Heart right ventricle (tissue), 16 donors: Measurements from ENCODE around the gene USO1. TPM values are rescaled to one million over a fixed set of nuclear protein-coding genes. Genes with fewer than 3 reads are reported as not detected.

ENCODE experiments used
- ATAC-seq, 8 donors: fragments of 200-7000 bp; cut with Tn5 transposase; one replicate each; pipeline ENCODE4 v1.9.1; 2020; ENCODE audit warnings: mild to moderate bottlenecking in 8 of 8, moderate library complexity in 8 of 8, moderate number of reproducible peaks in 1 of 8
- DNase-seq, 2 donors: peaks; one replicate each; pipeline ENCODE4 v3.0.0-alpha.2; 2020
- H3K27ac ChIP-seq, 10 donors: fragments of 200-600 bp; sonication (generic) in 2 of 10; one replicate each; pipeline versions ENCODE4 v1.5.0 to v1.8.0; 2020 to 2022; ENCODE audit warnings: mild to moderate bottlenecking in 3 of 10
- H3K27me3 ChIP-seq, 7 donors: fragments of 200-600 bp; one replicate each; pipeline ENCODE4 v1.8.0; 2021 to 2022; ENCODE audit warnings: mild to moderate bottlenecking in 2 of 7
- H3K36me3 ChIP-seq, 9 donors: fragments of 200-600 bp; sonication (generic) in 1 of 9; one replicate each; pipeline versions ENCODE4 v1.5.0 to v1.8.0; 2020 to 2022; ENCODE audit warnings: mild to moderate bottlenecking in 2 of 9
- H3K4me1 ChIP-seq, 9 donors: fragments of 200-600 bp; sonication (generic) in 1 of 9; one replicate each; pipeline versions ENCODE4 v1.5.0 to v1.8.0; 2020 to 2022; ENCODE audit warnings: mild to moderate bottlenecking in 4 of 9
- H3K4me3 ChIP-seq, 10 donors: fragments of 200-600 bp; sonication (generic) in 2 of 10; one replicate each; pipeline versions ENCODE4 v1.5.0 to v1.8.0; 2020 to 2022; ENCODE audit warnings: mild to moderate bottlenecking in 7 of 10, moderate library complexity in 2 of 10
- H3K9me3 ChIP-seq, 11 donors: fragments of 200-600 bp in 10 of 11; sonication (generic) in 2 of 11; one replicate each; pipeline versions ENCODE4 v1.5.0 to v1.8.0; 2013 to 2022; ENCODE audit warnings: mild to moderate bottlenecking in 2 of 11, control low read depth in 1 of 11, moderate library complexity in 1 of 11
- CTCF ChIP-seq, 9 donors: fragments of 200-600 bp; sonication (generic) in 2 of 9; IDR thresholded peaks; one replicate each; pipeline versions ENCODE4 v1.5.0 to v1.8.0; 2021 to 2022; ENCODE audit warnings: antibody characterized with exemption in 9 of 9, mild to moderate bottlenecking in 5 of 9, moderate library complexity in 1 of 9
- WGBS, 2 donors: extraction: QIAGEN DNeasy Blood & Tissue Kit; methylation state at CpG; one replicate each; pipeline ENCODE4 v1.1.7; 2013; ENCODE audit warnings: inconsistent platforms in 1 of 2; 5-methylcytosine and 5-hydroxymethylcytosine counted together
- intact Hi-C, 10 donors: fragments of 100-400 bp; cut with DNase I; formaldehyde crosslinking; loops; one replicate each; pipeline versions ENCODE4 v1.11.1 to v1.14.2; 2022
- polyA plus RNA-seq, 2 donors: library from polyadenylated mRNA; stranded (reverse); fragments of 200-250 nt; gene quantifications; one replicate each; pipeline ENCODE4 v1.2.3, GENCODE V29; 2013
- total RNA-seq, 10 donors: library from RNA; stranded (reverse); fragmentation: NEBNext Ultra II Directional in 3 of 10; extraction: Animal tissue kit (Norgen Biotek cat#: 25700) in 3 of 10; gene quantifications; one replicate each; pipeline versions ENCODE4 v1.2.1 to v1.2.4, GENCODE V29; 2021 to 2023
- donor health status: Arrhythmogenic right ventricular cardiomyopathy.
- donor health status: ischemic (EF 13 %, LVEDD 7.1; RV severe dilation, severe dysfunction).
- donor health status: healthy with polysubstance abuse.
- donor health status: DM: no; HTN: yes; CAD: no.
- donor health status: DM: no; HTN: no; CAD: no.
- donor health status: ischemic (EF 25% LVEDD 6.9; RV normal size, moderate dysfunction).
- donor health status: ischemic (EF 25% LVEDD 5.7; RV mildly dilated, moderate dysfunction).
- donor health status: healthy.
- donor health status: DM: yes; HTN: yes; CAD: no.
- donor health status: Ischemic cardiomyopathy.
- donor health status: ischemic (EF 35%, LVEDD 5.7; RV mildly dilated, moderate dysfunction).
- donor health status: nonischemic (EF 11% LVEDD 7.7; RV severe dilation, severe dysfunction).
- donor health status: DM: yes; HTN: yes; CAD: no.
- donor health status: PGD.
- donor health status: ischemic (EF 29% LVEDD 5.4; RV normal size, mild dysfunction).
- donor health status: nonischemic (EF 23%, LVEDD 6.1; RV moderate dilation, normal function).

USO1 gene
- total and polyA plus RNA-seq, 12 donors, result 43.8 to 98.7 (median 79.6) TPM

GRCh38 chr4:75726577-75726976, 2.2 kb downstream of the USO1 start:
- ATAC-seq (no peak), DNase-seq (no peak)
- Histone ChIP-seq H3K9me3 (no peaks in the 10 kb centered on the region), H3K4me3 (peak overlapping the region in 8 of 10 donors; percentile 8 to 99 (median 92)), H3K27me3 (no peaks in the 10 kb centered on the region), H3K27ac (peak overlapping the region; percentile 31 to 99 (median 94)), H3K4me1 (peaks cover 3 to 79% (median 61%) of the 10 kb centered on the region in 9 donors), H3K36me3 (no peaks in the 10 kb centered on the region)
- WGBS, 2 donors, result 57 to 69% methylated on average over 3 of the region's 3 CpGs
- no peak for TF ChIP-seq CTCF (IDR thresholded peaks at IDR 0.05)
- intact Hi-C loops, result loop anchor here in 3 of 10 donors (10.0 kb wide), 2 partner anchors 52 to 212 kb away; partner anchors contain the start of genes G3BP2 (in 2 of the 3), RCHY1 (in 1 of the 3) and THAP6 (in 1 of the 3)

- no peaks in the 10 kb centered on the region for H3K9me3 ChIP-seq
- no peak for DNase-seq
- ATAC-seq, result no peak
- H3K4me1 ChIP-seq, result peaks cover 3 to 77% (median 61%) of the 10 kb centered on the region in 9 donors
- no peaks in the 10 kb centered on the region for H3K27me3 ChIP-seq
- H3K27ac ChIP-seq, result peak overlapping the region; percentile 31 to 99 (median 94)
- H3K36me3 ChIP-seq, result no peaks in the 10 kb centered on the region
- no peak for TF ChIP-seq CTCF (IDR thresholded peaks at IDR 0.05)
- H3K4me3 ChIP-seq, result peak overlapping the region in 8 of 10 donors; percentile 8 to 99 (median 92)
- WGBS, 2 donors, result 51 to 57% methylated on average over 1 of the region's 1 CpG
- intact Hi-C loops, result loop anchor here in 3 of 10 donors (10.0 kb wide), 2 partner anchors 52 to 212 kb away; partner anchors contain the start of genes G3BP2 (in 2 of the 3), RCHY1 (in 1 of the 3) and THAP6 (in 1 of the 3)
Observed at GRCh38 chr4:75727073-75727472, 2.7 kb downstream of the USO1 start.

- Histone ChIP-seq H3K4me3 (peak overlapping the region in 2 of 10 donors; percentile 1 to 5), H3K27ac (peak overlapping the region in 8 of 10 donors; percentile 17 to 64 (median 39)), H3K27me3 (no peaks in the 10 kb centered on the region), H3K36me3 (no peaks in the 10 kb centered on the region), H3K4me1 (peaks cover 3 to 58% (median 44%) of the 10 kb centered on the region in 9 donors), H3K9me3 (peaks cover 0 to 14% (median 0%) of the 10 kb centered on the region in 11 donors)
- no peak for DNase-seq
- no peak for ATAC-seq
- 31 to 32% methylated on average over 3 of the region's 3 CpGs for WGBS, 2 donors
- TF ChIP-seq CTCF (IDR thresholded peaks at IDR 0.05), result no peak
- intact Hi-C loops, result loop anchor here in 3 of 10 donors (10.0 kb wide), 2 partner anchors 55 to 215 kb away; partner anchors contain the start of genes G3BP2 (in 2 of the 3), RCHY1 (in 1 of the 3) and THAP6 (in 1 of the 3)
Observed at GRCh38 chr4:75729836-75730235, 5.5 kb downstream of the USO1 start.

GRCh38 chr4:75733369-75733768, 9.0 kb downstream of the USO1 start:
- Histone ChIP-seq H3K4me3 (no peak overlapping the region), H3K4me1 (peaks cover 0 to 53% (median 36%) of the 10 kb centered on the region in 9 donors), H3K9me3 (peaks cover 0 to 14% (median 0%) of the 10 kb centered on the region in 11 donors), H3K27ac (no peak overlapping the region), H3K36me3 (peaks cover 0 to 3% (median 0%) of the 10 kb centered on the region in 9 donors), H3K27me3 (no peaks in the 10 kb centered on the region)
- intact Hi-C loops, result no loop called here
- DNase-seq (no peak), ATAC-seq (no peak)
- no peak for TF ChIP-seq CTCF (IDR thresholded peaks at IDR 0.05)
